ENCODE data around the gene FFAR3.

Gene FFAR3

GRCh38 chr19:35397064-35397463, 38.8 kb downstream of the FFAR3 start:
- Histone ChIP-seq H3K27me3 (ENCODE audit: control insufficient read depth in 1 of 2, insufficient read depth in 1 of 2, low read length in 2 of 2) (peaks cover 0 to 5% of the 10 kb centered on the region in 2 experiments), H3K9me3 (ENCODE audit: control insufficient read depth, low read length) (no peaks in the 10 kb centered on the region), H2BK5ac (ENCODE audit: low read depth, low read length, poor library complexity, severe bottlenecking) (no peak overlapping the region), H2BK120ac (ENCODE audit: low read depth, low read length) (no peak overlapping the region), H2AFZ (ENCODE audit: low read depth, low read length) (no peak overlapping the region), H3K79me1 (replicated peaks; ENCODE audit: low read length, poor library complexity, severe bottlenecking) (no peaks in the 10 kb centered on the region), H2AK5ac (ENCODE audit: low read length, severe bottlenecking) (no peak overlapping the region), H3K4ac (ENCODE audit: low read depth in 1 of 2, low read length in 2 of 2) (no peak overlapping the region), H4K91ac (ENCODE audit: low read length) (no peak overlapping the region), H3K36me3 (ENCODE audit: control insufficient read depth in 1 of 2, insufficient read depth in 2 of 2, low read depth in 1 of 2, low read length in 2 of 2) (no peaks in the 10 kb centered on the region), H4K8ac (ENCODE audit: low read length) (no peak overlapping the region), H3K27ac (ENCODE audit: low read length, poor library complexity, severe bottlenecking) (no peak overlapping the region), H3K9ac (ENCODE audit: low read length) (no peak overlapping the region), H3K18ac (ENCODE audit: low read depth in 1 of 2, low read length in 2 of 2) (no peak overlapping the region), H3K4me2 (ENCODE audit: low read length, poor library complexity, severe bottlenecking) (peak overlapping the region; percentile 4), H2BK12ac (ENCODE audit: low read length in 2 of 2) (no peak overlapping the region), H3K4me1 (ENCODE audit: control insufficient read depth, insufficient read depth, low read depth, low read length) (no peaks in the 10 kb centered on the region), H3K4me3 (ENCODE audit: insufficient read depth in 1 of 2, low read depth in 1 of 2, low read length in 2 of 2) (no peak overlapping the region), H3K14ac (ENCODE audit: low read length in 2 of 2) (no peak overlapping the region), H2BK15ac (ENCODE audit: low read depth, poor library complexity, severe bottlenecking) (no peak overlapping the region), H3K23ac (ENCODE audit: low read length in 2 of 2) (no peak overlapping the region)
- 78% methylated on average over 6 of the region's 6 CpGs for WGBS
- no peak for DNase-seq

GRCh38 chr19:35398570-35398969, 40.3 kb downstream of the FFAR3 start:
- H2BK120ac ChIP-seq (ENCODE audit: low read depth, low read length), result no peak overlapping the region
- H2BK12ac ChIP-seq (ENCODE audit: low read length in 2 of 2), result no peak overlapping the region
- H3K23ac ChIP-seq (ENCODE audit: low read length in 2 of 2), result no peak overlapping the region
- H4K91ac ChIP-seq (ENCODE audit: low read length), result no peak overlapping the region
- H2AK5ac ChIP-seq (ENCODE audit: low read length, severe bottlenecking), result no peak overlapping the region
- no peak overlapping the region for H3K18ac ChIP-seq (ENCODE audit: low read depth in 1 of 2, low read length in 2 of 2)
- no peak for DNase-seq
- H4K8ac ChIP-seq (ENCODE audit: low read length), result no peak overlapping the region
- H3K14ac ChIP-seq (ENCODE audit: low read length in 2 of 2), result no peak overlapping the region
- no peak overlapping the region for H2BK15ac ChIP-seq (ENCODE audit: low read depth, poor library complexity, severe bottlenecking)
- H3K36me3 ChIP-seq (ENCODE audit: control insufficient read depth in 1 of 2, insufficient read depth in 2 of 2, low read depth in 1 of 2, low read length in 2 of 2), result no peaks in the 10 kb centered on the region
- H3K4me2 ChIP-seq (ENCODE audit: low read length, poor library complexity, severe bottlenecking), result no peak overlapping the region
- H3K27ac ChIP-seq (ENCODE audit: low read length, poor library complexity, severe bottlenecking), result no peak overlapping the region
- H3K9ac ChIP-seq (ENCODE audit: low read length), result no peak overlapping the region
- no peaks in the 10 kb centered on the region for H3K9me3 ChIP-seq (ENCODE audit: control insufficient read depth, low read length)
- H3K4ac ChIP-seq (ENCODE audit: low read depth in 1 of 2, low read length in 2 of 2), result no peak overlapping the region
- no peak overlapping the region for H2AFZ ChIP-seq (ENCODE audit: low read depth, low read length)
- peaks cover 0 to 5% of the 10 kb centered on the region in 2 experiments for H3K27me3 ChIP-seq (ENCODE audit: control insufficient read depth in 1 of 2, insufficient read depth in 1 of 2, low read length in 2 of 2)
- H3K79me1 ChIP-seq (replicated peaks; ENCODE audit: low read length, poor library complexity, severe bottlenecking), result no peaks in the 10 kb centered on the region
- H3K4me1 ChIP-seq (ENCODE audit: control insufficient read depth, insufficient read depth, low read depth, low read length), result no peaks in the 10 kb centered on the region
- WGBS, result 86% methylated on average over 10 of the region's 12 CpGs
- H2BK5ac ChIP-seq (ENCODE audit: low read depth, low read length, poor library complexity, severe bottlenecking), result no peak overlapping the region
- H3K4me3 ChIP-seq (ENCODE audit: insufficient read depth in 1 of 2, low read depth in 1 of 2, low read length in 2 of 2), result no peak overlapping the region

- no peak overlapping the region for H3K23ac ChIP-seq (ENCODE audit: low read length in 2 of 2)
- H2BK120ac ChIP-seq (ENCODE audit: low read depth, low read length), result no peak overlapping the region
- no peak overlapping the region for H3K9ac ChIP-seq (ENCODE audit: low read length)
- H3K36me3 ChIP-seq (ENCODE audit: control insufficient read depth in 1 of 2, insufficient read depth in 2 of 2, low read depth in 1 of 2, low read length in 2 of 2), result no peaks in the 10 kb centered on the region
- no peak overlapping the region for H2BK12ac ChIP-seq (ENCODE audit: low read length in 2 of 2)
- H2AFZ ChIP-seq (ENCODE audit: low read depth, low read length), result no peak overlapping the region
- no peak overlapping the region for H3K4me2 ChIP-seq (ENCODE audit: low read length, poor library complexity, severe bottlenecking)
- H3K4ac ChIP-seq (ENCODE audit: low read depth in 1 of 2, low read length in 2 of 2), result no peak overlapping the region
- H3K27ac ChIP-seq (ENCODE audit: low read length, poor library complexity, severe bottlenecking), result no peak overlapping the region
- H3K18ac ChIP-seq (ENCODE audit: low read depth in 1 of 2, low read length in 2 of 2), result no peak overlapping the region
- no peak overlapping the region for H2BK15ac ChIP-seq (ENCODE audit: low read depth, poor library complexity, severe bottlenecking)
- DNase-seq, result peak; percentile 32
- H4K8ac ChIP-seq (ENCODE audit: low read length), result no peak overlapping the region
- H3K4me3 ChIP-seq (ENCODE audit: insufficient read depth in 1 of 2, low read depth in 1 of 2, low read length in 2 of 2), result no peak overlapping the region
- H2AK5ac ChIP-seq (ENCODE audit: low read length, severe bottlenecking), result no peak overlapping the region
- no peak overlapping the region for H4K91ac ChIP-seq (ENCODE audit: low read length)
- no peaks in the 10 kb centered on the region for H3K9me3 ChIP-seq (ENCODE audit: control insufficient read depth, low read length)
- H3K14ac ChIP-seq (ENCODE audit: low read length in 2 of 2), result no peak overlapping the region
- H3K27me3 ChIP-seq (ENCODE audit: control insufficient read depth in 1 of 2, insufficient read depth in 1 of 2, low read length in 2 of 2), result peaks cover 0 to 5% of the 10 kb centered on the region in 2 experiments
- no peaks in the 10 kb centered on the region for H3K4me1 ChIP-seq (ENCODE audit: control insufficient read depth, insufficient read depth, low read depth, low read length)
- no peak overlapping the region for H2BK5ac ChIP-seq (ENCODE audit: low read depth, low read length, poor library complexity, severe bottlenecking)
- 66% methylated on average over 4 of the region's 4 CpGs for WGBS
- H3K79me1 ChIP-seq (replicated peaks; ENCODE audit: low read length, poor library complexity, severe bottlenecking), result no peaks in the 10 kb centered on the region
These were observed 41.0 kb downstream of the FFAR3 start for GRCh38 chr19:35399231-35399630.

GRCh38 chr19:35399948-35400772, 41.9 kb downstream of the FFAR3 start:
- no peak overlapping the region for H3K18ac ChIP-seq (ENCODE audit: low read depth in 1 of 2, low read length in 2 of 2)
- H2BK5ac ChIP-seq (ENCODE audit: low read depth, low read length, poor library complexity, severe bottlenecking), result no peak overlapping the region
- H2AK5ac ChIP-seq (ENCODE audit: low read length, severe bottlenecking), result no peak overlapping the region
- no peaks in the 10 kb centered on the region for H3K9me3 ChIP-seq (ENCODE audit: control insufficient read depth, low read length)
- H3K4ac ChIP-seq (ENCODE audit: low read depth in 1 of 2, low read length in 2 of 2), result no peak overlapping the region
- WGBS, result 80% methylated on average over 9 of the region's 10 CpGs
- no peak overlapping the region for H2BK120ac ChIP-seq (ENCODE audit: low read depth, low read length)
- H3K36me3 ChIP-seq (ENCODE audit: control insufficient read depth in 1 of 2, insufficient read depth in 2 of 2, low read depth in 1 of 2, low read length in 2 of 2), result no peaks in the 10 kb centered on the region
- H2AFZ ChIP-seq (ENCODE audit: low read depth, low read length), result no peak overlapping the region
- DNase-seq, result no peak
- no peak overlapping the region for H3K4me3 ChIP-seq (ENCODE audit: insufficient read depth in 1 of 2, low read depth in 1 of 2, low read length in 2 of 2)
- no peak overlapping the region for H3K27ac ChIP-seq (ENCODE audit: low read length, poor library complexity, severe bottlenecking)
- peak overlapping the region; percentile 50 for H4K91ac ChIP-seq (ENCODE audit: low read length)
- no peak overlapping the region for H3K14ac ChIP-seq (ENCODE audit: low read length in 2 of 2)
- no peaks in the 10 kb centered on the region for H3K79me1 ChIP-seq (replicated peaks; ENCODE audit: low read length, poor library complexity, severe bottlenecking)
- H3K4me1 ChIP-seq (ENCODE audit: control insufficient read depth, insufficient read depth, low read depth, low read length), result no peaks in the 10 kb centered on the region
- no peak overlapping the region for H3K4me2 ChIP-seq (ENCODE audit: low read length, poor library complexity, severe bottlenecking)
- H2BK15ac ChIP-seq (ENCODE audit: low read depth, poor library complexity, severe bottlenecking), result no peak overlapping the region
- no peak overlapping the region for H2BK12ac ChIP-seq (ENCODE audit: low read length in 2 of 2)
- no peak overlapping the region for H3K9ac ChIP-seq (ENCODE audit: low read length)
- no peak overlapping the region for H4K8ac ChIP-seq (ENCODE audit: low read length)
- no peak overlapping the region for H3K23ac ChIP-seq (ENCODE audit: low read length in 2 of 2)
- H3K27me3 ChIP-seq (ENCODE audit: control insufficient read depth in 1 of 2, insufficient read depth in 1 of 2, low read length in 2 of 2), result peaks cover 0 to 5% of the 10 kb centered on the region in 2 experiments

Data from mesenchymal stem cell (in vitro differentiated cells and primary cell).